HG02798 (cell line): ENCODE results near the gene ZNF507.

Source experiments
- ATAC-seq: cut with Tn5 transposase; IDR thresholded peaks from one replicate; pipeline ENCODE4 v1.9.1; 2021; ENCODE audit warnings: mild to moderate bottlenecking; ENCODE audit not compliant: unreplicated experiment, poor library complexity

The ZNF507 gene

DNA sequence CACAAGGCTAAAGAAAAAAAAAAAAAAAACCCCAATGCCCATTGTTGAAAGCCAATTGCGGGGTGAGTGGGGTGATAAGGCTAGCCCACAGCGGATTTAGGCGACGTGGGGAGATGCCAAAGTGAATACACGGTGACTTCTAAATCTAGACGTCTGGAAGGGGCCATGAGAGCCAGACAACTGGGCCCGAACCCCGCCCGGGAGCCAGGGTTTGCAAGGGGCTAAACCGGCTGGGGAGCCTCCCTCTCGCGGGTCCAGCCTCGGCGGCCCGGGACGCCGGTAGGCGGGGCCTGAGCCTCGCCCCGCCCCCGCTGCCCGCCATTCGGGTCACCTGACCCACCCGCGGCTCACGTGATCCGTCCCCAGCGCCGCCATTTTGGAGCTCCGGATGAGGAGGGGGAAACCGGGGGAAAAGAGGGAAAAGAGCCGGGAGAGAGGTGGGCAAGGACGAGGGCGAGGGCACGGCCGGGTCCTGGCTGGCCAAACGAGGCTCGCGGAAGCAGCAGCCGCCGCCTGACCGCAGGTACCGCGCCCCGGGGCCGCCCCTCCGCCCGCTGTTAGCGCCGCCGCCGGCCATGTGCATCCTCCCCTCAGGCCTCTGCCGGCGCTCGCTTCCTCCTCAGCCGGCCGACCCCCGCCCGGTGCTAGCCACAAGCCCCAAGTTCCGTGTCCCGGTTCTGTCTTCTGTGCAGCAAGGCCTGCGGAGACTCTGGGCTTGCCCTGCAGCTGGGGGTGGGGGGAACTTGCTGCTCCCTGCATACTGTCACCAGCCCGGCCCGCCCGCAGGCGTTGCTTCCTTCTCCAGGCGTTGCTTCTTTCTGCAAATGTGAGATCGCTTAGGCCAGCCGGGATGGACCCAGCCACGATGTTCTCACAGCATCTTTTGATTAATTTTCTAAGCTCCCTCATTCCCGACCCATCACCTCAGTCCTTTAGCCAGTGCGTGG lies at the start of gene ZNF507:
TSS of gene ZNF507 (plus strand) at position 350 of the 947 bp plus-strand sequence. CDS start 7,221 bp downstream, outside the sequence.
- ATAC-seq = peak; percentile 88

- ATAC-seq = no peak
Observed at GRCh38 chr19:32296694-32297093, 48.7 kb upstream of the ZNF507 start.

GRCh38 chr19:32302778-32303177 lies 42.6 kb upstream of the ZNF507 start:
- ATAC-seq = no peak

DNA sequence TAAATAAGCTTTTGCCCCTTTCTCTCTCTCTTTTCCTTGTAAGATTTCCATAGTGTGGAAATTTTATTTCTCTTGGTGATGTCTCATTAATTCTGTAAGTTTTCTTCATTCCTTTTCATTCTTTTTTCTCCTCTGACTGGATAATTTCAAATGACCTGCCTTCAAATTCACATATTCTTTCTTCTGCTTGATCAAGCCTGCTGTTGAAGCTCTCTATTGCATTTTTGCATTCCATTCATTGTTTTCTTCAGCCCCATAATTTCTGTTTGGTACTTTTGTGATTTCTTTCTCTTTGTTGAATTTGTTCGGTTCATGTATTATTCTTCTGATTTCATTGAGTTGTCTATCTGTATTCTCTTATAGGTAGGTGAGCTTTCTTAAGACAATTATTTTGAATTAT lies 42.2 kb upstream of the ZNF507 start:
- ATAC-seq = no peak

DNA sequence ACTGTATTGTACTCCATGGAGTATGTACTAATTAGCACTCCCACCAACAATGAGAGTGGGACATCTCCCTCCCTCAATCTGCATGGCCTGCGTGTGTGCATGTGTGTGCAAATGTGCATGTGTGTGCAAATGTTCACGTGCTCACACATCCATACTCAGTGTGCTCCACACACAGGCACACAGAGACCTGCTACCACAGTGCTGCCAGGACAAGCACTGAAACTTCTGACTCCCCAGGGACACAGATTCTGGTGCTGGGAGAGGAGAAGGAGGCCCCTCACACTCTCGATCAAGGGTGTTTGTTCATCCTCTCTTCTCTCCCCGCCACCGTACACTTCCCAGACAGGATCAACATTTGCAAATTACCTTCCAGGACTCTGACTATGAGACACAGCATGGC lies 37.8 kb upstream of the ZNF507 start:
- no peak for ATAC-seq

- ATAC-seq = no peak
Observed at GRCh38 chr19:32308431-32309077, 36.9 kb upstream of the ZNF507 start.

GRCh38 chr19:32309711-32310390 lies 35.6 kb upstream of the ZNF507 start:
- no peak for ATAC-seq

GRCh38 chr19:32311371-32311770 lies 34.0 kb upstream of the ZNF507 start:
- ATAC-seq = no peak

- no peak for ATAC-seq
Observed at GRCh38 chr19:32313569-32314265, 31.7 kb upstream of the ZNF507 start.

- ATAC-seq = no peak
Observed at GRCh38 chr19:32316034-32316433, 29.4 kb upstream of the ZNF507 start.

- no peak for ATAC-seq
Observed at GRCh38 chr19:32317086-32317485, 28.3 kb upstream of the ZNF507 start.

DNA sequence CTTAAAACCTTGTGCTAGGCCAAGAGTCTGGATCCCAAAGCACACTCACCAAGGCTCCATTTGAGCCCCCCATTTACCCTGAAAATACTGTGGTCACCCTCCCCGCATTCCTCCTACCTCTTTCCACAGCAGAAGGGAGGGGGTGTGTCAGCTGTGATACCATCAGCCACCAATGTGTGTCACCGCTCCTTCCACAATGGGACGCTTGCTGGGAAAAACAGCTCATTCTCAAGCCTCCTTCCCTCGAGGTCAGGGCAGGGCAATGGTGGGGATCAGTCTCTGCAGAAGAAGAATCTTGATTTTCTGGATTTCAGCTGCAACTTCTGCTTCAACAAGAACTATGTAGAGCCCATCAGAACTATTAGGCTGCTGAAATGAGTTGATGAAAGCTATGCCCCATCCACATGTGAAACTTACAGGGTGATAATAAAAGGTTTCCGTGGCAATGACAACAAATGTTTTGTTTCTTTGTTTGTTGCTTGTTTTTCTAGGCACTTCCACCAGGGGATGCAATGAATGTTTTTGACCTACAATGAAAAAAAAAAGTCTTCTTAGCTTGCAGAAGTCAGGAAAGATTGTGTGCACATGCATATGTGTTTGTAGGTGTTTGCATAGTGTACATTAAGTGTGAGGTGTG lies 26.4 kb upstream of the ZNF507 start:
- no peak for ATAC-seq

DNA sequence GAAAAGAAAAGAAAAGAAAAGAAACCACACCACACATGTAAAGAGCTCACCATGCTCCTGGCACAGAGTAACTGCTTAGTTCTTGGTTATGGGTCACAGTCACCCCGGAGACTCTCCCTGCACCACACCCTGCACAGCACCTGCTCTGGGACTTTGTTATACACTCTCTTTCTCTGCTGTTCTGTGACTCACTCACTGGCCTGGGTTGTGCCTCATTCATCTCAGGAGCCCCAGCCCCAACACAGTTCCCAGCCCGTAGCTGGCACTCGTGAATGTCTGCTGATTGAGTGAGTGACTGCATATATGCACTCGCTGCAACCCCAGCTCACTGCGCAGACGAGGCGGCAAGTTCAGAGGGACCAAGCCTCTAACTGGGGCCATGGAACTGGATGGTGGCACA lies 22.9 kb upstream of the ZNF507 start:
- no peak for ATAC-seq

DNA sequence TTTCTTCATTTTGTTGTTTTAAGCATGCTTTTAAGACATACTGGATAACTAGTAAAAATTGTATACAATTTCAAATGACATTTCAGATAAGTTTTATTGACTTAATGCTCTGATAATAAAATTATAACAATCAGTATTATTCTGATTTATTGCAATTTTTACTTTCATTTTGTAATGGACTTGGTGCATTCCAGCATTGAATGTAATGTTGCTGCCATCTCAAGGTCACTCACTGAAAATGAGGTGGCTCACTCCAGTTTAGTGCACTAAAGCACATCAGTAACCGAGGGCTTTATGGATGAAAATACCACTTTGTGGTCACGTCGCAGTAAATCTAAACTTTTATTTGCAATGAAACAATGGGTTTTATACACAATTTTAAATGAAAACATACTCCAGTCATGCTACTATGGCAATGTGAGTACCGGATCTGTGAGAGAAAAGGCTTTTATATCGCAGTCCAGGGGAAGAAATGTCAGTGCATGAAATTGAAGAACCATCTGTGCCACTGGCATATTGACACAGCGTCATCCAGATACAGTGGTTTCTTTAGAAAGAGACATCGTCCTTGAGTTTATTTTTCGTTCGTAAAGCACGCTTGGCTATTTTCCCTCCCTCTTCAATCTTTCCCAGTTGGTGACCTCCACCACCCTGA lies 20.7 kb upstream of the ZNF507 start:
- ATAC-seq = no peak

DNA sequence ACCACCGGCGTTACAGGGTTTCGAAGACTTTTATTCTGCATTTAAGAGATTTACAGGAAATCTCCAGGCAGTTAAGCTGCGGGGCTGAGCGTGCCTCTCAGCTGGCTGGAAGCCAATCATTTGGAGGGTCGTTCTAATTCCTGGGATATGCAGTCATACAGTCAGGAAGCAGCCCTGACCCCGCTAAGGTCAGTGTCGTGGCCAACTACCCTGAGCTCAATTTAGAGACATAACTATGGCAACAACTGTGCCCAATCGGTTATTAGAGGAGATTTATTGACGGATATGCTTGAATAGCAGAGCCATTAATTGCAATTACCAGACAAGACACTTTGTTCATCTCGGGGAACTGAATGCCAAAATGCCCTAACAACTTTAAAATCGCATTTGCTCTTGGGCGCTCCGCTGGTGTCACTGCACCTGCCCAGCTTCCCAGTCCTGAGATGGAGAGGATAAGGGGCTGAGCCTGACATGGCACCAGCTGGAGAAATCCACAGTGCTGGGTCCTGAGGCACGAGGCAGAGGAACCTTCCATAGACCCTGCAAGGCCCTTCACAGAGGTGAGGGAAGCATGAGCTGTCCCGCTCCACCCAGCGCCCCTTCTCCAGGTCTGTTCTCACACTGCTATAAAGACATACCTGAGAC lies 15.1 kb upstream of the ZNF507 start:
- ATAC-seq = no peak

DNA sequence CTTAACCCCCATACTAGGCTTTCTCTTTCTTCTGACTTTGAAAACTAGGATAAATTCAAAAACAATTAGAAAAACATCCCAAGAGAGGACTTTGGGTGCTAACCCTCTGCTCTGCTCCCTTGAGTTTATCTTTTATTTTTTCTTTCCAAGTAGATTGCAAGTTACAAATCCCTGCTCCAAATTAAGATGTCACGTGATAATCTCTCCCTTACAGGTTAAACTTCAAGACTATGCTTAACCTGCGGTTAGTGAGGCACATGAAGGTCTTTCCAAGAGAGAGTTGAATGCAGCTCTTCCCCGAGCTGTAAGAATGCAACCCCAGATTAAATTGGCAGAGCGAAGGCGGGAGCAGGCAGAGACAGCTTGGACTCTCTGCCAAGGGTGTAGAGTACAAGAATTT lies 12.2 kb upstream of the ZNF507 start:
- ATAC-seq = no peak

- ATAC-seq = no peak
Observed at GRCh38 chr19:32336259-32337083, 8.9 kb upstream of the ZNF507 start.
